H1 (cell line): ENCODE measurements around the gene DICER1. TPM values are rescaled to one million over a fixed set of nuclear protein-coding genes. Genes with fewer than 3 reads are reported as not detected.

Experiments used
- CBX8 ChIP-seq: fragments of 300-800, 300-1000 bp; sonication (generic); IDR thresholded peaks from 2 replicates; pipeline ENCODE4 v1.7.1; 2016; ENCODE audit warnings: low read depth, low read length, borderline replicate concordance
- HDAC6 ChIP-seq: IDR thresholded peaks from one replicate; pipeline ENCODE4 v1.7.1; 2012; ENCODE audit warnings: low read depth, mild to moderate bottlenecking, inconsistent platforms, low read length, moderate library complexity
- MAFK ChIP-seq: IDR thresholded peaks from 2 replicates; pipeline ENCODE4 v1.6.1; 2012; ENCODE audit warnings: low read depth, mild to moderate bottlenecking, improper control_type of control experiment, low read length
- NRF1 ChIP-seq: IDR thresholded peaks from 2 replicates; pipeline ENCODE4 v1.6.1; 2011; ENCODE audit warnings: mild to moderate bottlenecking, low read depth, low read length, improper control_type of control experiment
- PHF8 ChIP-seq: fragments of 200-600 bp; sonication (generic); conservative IDR thresholded peaks from 2 replicates; pipeline ENCODE4 v1.7.1; 2012; ENCODE audit warnings: low read depth, mild to moderate bottlenecking, inconsistent platforms, low read length, moderate library complexity
- POLR2A ChIP-seq, 2 experiments: IDR thresholded peaks; 1 replicate in 1 of 2; 2 replicates in 1 of 2; pipeline ENCODE4 v1.6.1; 2011; ENCODE audit warnings: low read depth in 2 of 2, low read length in 2 of 2, mild to moderate bottlenecking in 2 of 2; ENCODE audit errors: control extremely low read depth in 1 of 2
- TAF1 ChIP-seq: IDR thresholded peaks from 2 replicates; pipeline ENCODE4 v1.6.1; 2011; ENCODE audit warnings: mild to moderate bottlenecking, low read depth, low read length
- polyA plus RNA-seq, 7 experiments: library from polyadenylated mRNA; depleted of rRNA in 3 of 7; stranded (reverse) in 5 of 7; unstranded in 2 of 7; fragments of >200 nt in 5 of 7; fragments of 200-250 nt in 2 of 7; gene quantifications; 1 replicate in 5 of 7; 2 replicates in 1 of 7; 4 replicates in 1 of 7; pipeline versions ENCODE4 v1.2.1 to v1.2.3, GENCODE V29; 2011 to 2013; ENCODE audit warnings: missing spikeins in 2 of 7, mixed read lengths in 2 of 7
- total RNA-seq: library from RNA; stranded (reverse); fragmentation: NEBNext Ultra II Directional; extraction: Animal tissue kit (Norgen Biotek cat#: 25700); gene quantifications from 2 replicates; pipeline ENCODE4 v1.2.1, GENCODE V29; 2021

DICER1 gene
- total and polyA plus RNA-seq, 2 of the 8 experiments (the other 6 are each of a cell fraction or from before 2014, with no cell fraction given) = 11.9 to 61.8 TPM

GRCh38 chr14:95143808-95144620, 13.3 kb downstream of the DICER1 start (continued):
- TF ChIP-seq MAFK (no peak), POLR2A (IDR thresholded peaks at IDR 0.05; ENCODE audit: control extremely low read depth in 1 of 2, low read depth in 2 of 2, low read length in 2 of 2) (no peak), CBX8 (no peak), HDAC6 (no peak), PHF8 (no peak), TAF1 (no peak), NRF1 (no peak)
